ENCODE measurements around the gene NPNT.

Gene NPNT

GRCh38 chr4:105970371-105970770 is 75.1 kb downstream of the NPNT start:
- no peak for DNase-seq (ENCODE audit: low read depth, low spot score)

- DNase-seq (ENCODE audit: low read depth, low spot score), result no peak
Measured at GRCh38 chr4:105971036-105971435, 75.8 kb downstream of the NPNT start.

GRCh38 chr4:105972946-105973621 is 77.8 kb downstream of the NPNT start:
- no peak for DNase-seq (ENCODE audit: low read depth, low spot score)

GRCh38 chr4:105976915-105977314 is 81.6 kb downstream of the NPNT start:
- DNase-seq (ENCODE audit: low read depth, low spot score), result no peak

GRCh38 chr4:105978684-105979296 is 83.5 kb downstream of the NPNT start:
- no peak for DNase-seq (ENCODE audit: low read depth, low spot score)

- no peak for DNase-seq (ENCODE audit: low read depth, low spot score)
Measured at GRCh38 chr4:105979506-105979905, 84.2 kb downstream of the NPNT start.

- DNase-seq (ENCODE audit: low read depth, low spot score), result no peak
Measured at GRCh38 chr4:105988671-105989070, 93.4 kb downstream of the NPNT start.

- no peak for DNase-seq (ENCODE audit: low read depth, low spot score)
Measured at GRCh38 chr4:105989485-105990242, 94.4 kb downstream of the NPNT start.

- no peak for DNase-seq (ENCODE audit: low read depth, low spot score)
Measured at GRCh38 chr4:105990933-105991332, 95.7 kb downstream of the NPNT start.

GRCh38 chr4:105991726-105992125 is 96.5 kb downstream of the NPNT start:
- DNase-seq (ENCODE audit: low read depth, low spot score), result no peak

GRCh38 chr4:105992641-105993305 is 97.5 kb downstream of the NPNT start:
- no peak for DNase-seq (ENCODE audit: low read depth, low spot score)

GRCh38 chr4:105994061-105994460 is 98.8 kb downstream of the NPNT start:
- DNase-seq (ENCODE audit: low read depth, low spot score), result no peak

- DNase-seq (ENCODE audit: low read depth, low spot score), result no peak
Measured at GRCh38 chr4:105994841-105995501, 99.7 kb downstream of the NPNT start.

GRCh38 chr4:105996845-105997244 is 101.6 kb downstream of the NPNT start:
- DNase-seq (ENCODE audit: low read depth, low spot score), result no peak

GRCh38 chr4:105998171-105999063 is 103.1 kb downstream of the NPNT start:
- no peak for DNase-seq (ENCODE audit: low read depth, low spot score)

GRCh38 chr4:106002994-106003393 is 107.7 kb downstream of the NPNT start:
- no peak for DNase-seq (ENCODE audit: low read depth, low spot score)

GRCh38 chr4:106010761-106011160 is 115.5 kb downstream of the NPNT start:
- DNase-seq (ENCODE audit: low read depth, low spot score), result no peak

GRCh38 chr4:106011387-106011786 is 116.1 kb downstream of the NPNT start:
- DNase-seq (ENCODE audit: low read depth, low spot score), result no peak

GRCh38 chr4:106017975-106018374 is 122.7 kb downstream of the NPNT start:
- no peak for DNase-seq (ENCODE audit: low read depth, low spot score)

GRCh38 chr4:106019771-106020170 is 124.5 kb downstream of the NPNT start:
- DNase-seq (ENCODE audit: low read depth, low spot score), result no peak

All from iPS DF 19.7 (cell line).